ENCODE data around the gene GPR31.

DNA sequence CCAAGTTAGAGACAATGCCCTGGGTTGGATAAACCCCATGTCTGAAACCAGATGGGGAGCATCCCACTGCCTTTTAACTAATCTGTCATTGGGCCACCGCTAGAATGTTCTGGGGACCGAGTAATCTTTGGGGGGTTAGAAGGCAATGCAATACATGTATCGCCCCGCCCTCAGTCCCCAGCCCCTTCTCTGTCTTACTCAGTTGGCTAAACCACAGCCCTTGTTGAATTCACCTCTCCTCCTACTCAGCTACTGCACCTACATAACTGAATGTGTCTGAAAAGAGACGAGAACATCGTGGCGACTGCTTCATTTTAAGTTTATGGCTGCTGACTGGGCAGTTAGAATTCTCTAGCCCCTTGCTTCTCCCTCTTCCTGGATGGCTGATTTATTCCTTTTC lies 50.0 kb downstream of the GPR31 start:
- TF ChIP-seq ZNF274 (IDR thresholded peaks at IDR 0.05; ENCODE audit: low read depth, low read length) (no peak), SUZ12 (IDR thresholded peaks at IDR 0.05; ENCODE audit: extremely low read depth, insufficient read depth, insufficient read length) (no peak), YY1 (IDR thresholded peaks at IDR 0.05; ENCODE audit: insufficient read depth, insufficient read length) (no peak)
